Measurements from ENCODE around the gene C16orf82. TPM values are rescaled to one million over a fixed set of nuclear protein-coding genes. Genes with fewer than 3 reads are reported as not detected.

The C16orf82 gene
- total RNA-seq, 2 donors from 2014 or later: not detected

- ATAC-seq: no peak
- H3K9me3 ChIP-seq: no peaks in the 10 kb centered on the region
- H3K4me3 ChIP-seq: no peak overlapping the region
- no peaks in the 10 kb centered on the region for H3K27me3 ChIP-seq
- TF ChIP-seq CTCF (IDR thresholded peaks at IDR 0.05) (no peak), POLR2A (IDR thresholded peaks at IDR 0.05) (no peak)
- no peak overlapping the region for H3K27ac ChIP-seq
- 58 to 66% methylated on average over 5 of the region's 5 CpGs for WGBS, 2 donors
- H3K36me3 ChIP-seq (replicated peaks in 1 of 2; ENCODE audit: insufficient read depth in 1 of 2, low read depth in 2 of 2): no peaks in the 10 kb centered on the region
- DNase-seq: no peak
- no peaks in the 10 kb centered on the region for H3K4me1 ChIP-seq
- intact Hi-C loops (cut with DNase I): loop anchor here (10.0 kb wide), 1 partner anchor 1274 kb away; no protein-coding TSS in a partner anchor
These were observed 51.8 kb downstream of the C16orf82 start for GRCh38 chr16:27118526-27118925.

Other genes starting within 250 kb of the C16orf82 start
- gene KDM8, start 136.6 kb downstream of the C16orf82 start, total RNA-seq: 10 to 100 TPM in 1 of 2 donors, 1 to 10 TPM in 1; 6.0 to 18.5 TPM
- 10 to 100 TPM; 20.1 to 29.1 TPM for gene NSMCE1, start 201.8 kb downstream of the C16orf82 start, total RNA-seq
- 100 to 1,000 TPM in 1 of 2 donors, 10 to 100 TPM in 1; 29.7 to 236 TPM for gene IL4R, start 247.0 kb downstream of the C16orf82 start, total RNA-seq